KG1 (cell line): ENCODE measurements around the gene MLYCD.
"Not testable (repeated sequence)": the region's sequence is repeated elsewhere in the genome, so short reads cannot be mapped to it uniquely, and the experiment has no call there.

ENCODE experiments used
- DNase-seq: peaks from one replicate; lab custom pipeline; 2025; lab: John Stamatoyannopoulos, UW

The MLYCD gene

DNA sequence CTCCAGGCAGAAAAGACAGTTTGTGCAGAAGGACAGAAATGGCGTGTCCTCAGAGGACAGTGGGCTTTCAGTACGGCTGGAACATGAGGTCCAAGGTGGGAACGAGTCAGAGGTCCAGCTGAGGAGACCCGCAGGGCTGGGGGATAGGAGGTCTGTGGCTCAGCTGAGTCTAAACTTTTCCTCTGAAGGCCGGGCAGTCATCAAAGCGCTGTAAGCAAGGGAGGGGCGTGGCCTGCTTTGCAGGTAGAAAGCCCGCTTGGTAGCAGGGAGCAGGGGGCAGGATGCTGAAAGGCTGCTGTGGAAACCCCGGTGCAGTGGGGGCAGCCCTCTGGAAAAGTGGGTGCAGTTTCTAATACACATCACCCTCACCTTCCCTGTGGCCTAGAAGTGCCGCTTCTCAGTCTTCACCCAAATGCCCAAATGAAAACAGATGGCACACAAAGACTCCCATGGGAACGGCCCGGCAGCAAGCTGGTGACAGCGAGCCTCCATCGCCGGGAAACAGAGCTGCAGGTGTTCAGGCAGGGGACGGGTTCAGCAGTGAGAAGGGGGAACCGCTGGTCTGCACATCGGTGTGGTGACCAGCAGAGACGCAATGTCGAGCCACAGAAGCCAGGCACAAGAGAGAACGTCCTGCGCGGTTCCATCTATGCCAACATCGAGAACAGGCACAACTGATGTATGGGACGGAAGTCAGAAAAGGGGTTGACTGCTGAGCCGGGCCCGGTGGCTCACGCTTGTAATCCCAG, 41.9 kb downstream of the MLYCD start:
- no peak for DNase-seq

- DNase-seq, result not testable (repeated sequence)
Measured at GRCh38 chr16:83941546-83941945, 42.6 kb downstream of the MLYCD start.

GRCh38 chr16:83942074-83942473, 43.2 kb downstream of the MLYCD start:
- no peak for DNase-seq

DNA sequence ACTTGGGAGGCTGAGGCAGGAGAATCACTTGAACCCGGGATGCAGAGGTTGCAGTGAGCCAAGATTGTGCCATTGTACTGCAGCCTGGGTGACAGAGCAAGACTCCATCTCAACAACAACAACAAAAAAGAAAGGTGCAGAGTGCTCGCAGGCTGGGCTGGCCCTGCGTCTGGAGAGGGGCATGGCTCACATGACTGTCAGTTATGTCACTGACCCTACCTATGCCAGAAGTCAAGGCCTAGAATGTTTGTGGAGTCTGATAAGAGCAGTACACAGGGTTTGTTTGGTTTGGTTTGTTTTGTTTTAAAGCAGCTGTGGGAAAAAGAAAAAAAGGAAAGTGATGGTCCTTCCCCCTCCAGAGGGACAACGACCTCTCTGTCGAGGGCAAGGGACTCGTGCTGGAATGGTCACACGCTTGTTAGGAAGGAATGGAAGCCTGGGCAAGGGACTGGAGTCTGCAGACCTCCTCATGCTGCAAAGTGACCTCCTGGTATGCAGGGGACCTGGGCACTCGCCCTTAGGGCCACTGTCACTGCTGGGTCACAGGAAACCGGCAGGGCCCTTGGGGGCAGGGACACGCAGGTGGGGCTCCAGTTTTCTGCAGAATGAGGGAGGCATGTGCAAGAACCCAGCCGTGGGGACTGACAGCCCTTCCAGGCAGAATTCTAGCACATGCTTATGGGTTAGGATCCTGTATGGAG, 44.0 kb downstream of the MLYCD start:
- DNase-seq, result no peak

DNA sequence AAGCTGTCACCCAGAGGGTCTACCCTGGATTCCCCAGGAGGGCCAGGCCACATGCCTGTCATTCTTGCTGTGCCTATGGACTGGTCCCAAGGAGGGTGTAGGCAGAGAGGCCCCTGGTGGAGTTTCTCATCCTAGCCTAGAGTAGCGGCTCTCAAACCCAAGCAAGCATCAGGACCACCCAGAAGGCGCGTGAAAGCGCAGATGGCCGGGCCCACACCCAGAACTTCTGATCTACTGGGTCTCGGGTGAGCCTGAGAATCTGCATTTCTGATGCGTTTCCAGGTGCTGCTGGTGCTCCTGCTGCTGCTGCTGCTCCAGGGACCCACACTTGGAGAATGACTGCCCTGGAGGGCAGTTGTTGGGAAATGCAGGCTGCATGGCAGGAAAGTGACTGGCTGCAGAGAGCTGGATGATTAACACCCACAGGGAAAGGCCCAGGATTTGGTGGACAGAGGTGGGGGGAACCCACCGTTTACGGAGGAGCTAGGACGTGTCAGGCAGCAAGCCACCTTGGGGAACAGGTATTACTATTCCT, 44.7 kb downstream of the MLYCD start:
- DNase-seq, result no peak

DNA sequence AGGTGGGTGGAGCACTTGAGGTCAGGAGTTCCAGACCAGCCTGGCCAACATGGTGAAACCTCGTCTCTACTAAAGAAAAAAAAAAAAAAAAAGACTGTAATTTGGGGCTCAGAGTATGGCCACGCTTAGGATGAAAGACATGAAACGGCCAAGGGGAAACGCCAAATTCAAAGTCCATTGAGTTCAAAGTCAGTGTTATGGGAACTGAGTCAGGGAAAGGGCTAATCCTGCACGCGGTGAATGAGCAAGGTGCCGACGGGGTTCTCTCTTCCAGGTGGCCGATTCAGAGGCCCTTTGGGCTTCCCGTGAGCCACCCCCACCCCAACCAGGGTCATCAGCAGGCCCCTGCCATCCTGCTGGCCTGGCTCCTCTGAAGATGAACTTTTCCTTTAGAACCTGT, 46.7 kb downstream of the MLYCD start:
- no peak for DNase-seq

DNA sequence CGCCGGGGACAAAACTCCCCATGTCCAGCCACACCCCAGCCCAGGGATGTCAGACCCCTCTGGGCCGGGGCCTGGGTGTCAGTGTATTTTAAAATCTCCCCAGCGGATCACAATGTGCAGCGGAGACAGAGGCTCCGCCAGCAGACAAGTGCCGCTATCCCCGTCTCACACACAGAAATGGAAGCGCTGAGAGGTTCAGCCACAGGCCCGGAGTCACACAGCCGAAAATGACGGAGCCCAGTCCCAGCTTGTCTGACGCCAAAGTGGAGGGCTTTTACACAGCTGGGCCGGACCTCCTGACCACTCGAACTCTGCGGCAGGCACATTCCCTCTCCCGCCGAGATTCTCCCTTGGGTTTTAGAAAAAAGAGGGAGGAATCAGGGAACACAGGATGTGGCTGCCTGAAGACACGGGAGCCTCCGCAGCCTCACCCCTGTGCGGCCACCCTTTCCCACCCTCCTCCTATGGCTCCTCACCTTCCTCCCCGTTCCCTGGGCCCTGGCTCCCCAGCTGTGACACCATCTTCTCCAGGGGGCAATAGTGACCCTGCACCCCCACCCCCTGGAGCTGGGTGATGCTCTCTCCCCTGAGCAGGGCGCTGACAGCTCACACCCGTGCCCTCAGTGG, 47.4 kb downstream of the MLYCD start:
- no peak for DNase-seq

DNA sequence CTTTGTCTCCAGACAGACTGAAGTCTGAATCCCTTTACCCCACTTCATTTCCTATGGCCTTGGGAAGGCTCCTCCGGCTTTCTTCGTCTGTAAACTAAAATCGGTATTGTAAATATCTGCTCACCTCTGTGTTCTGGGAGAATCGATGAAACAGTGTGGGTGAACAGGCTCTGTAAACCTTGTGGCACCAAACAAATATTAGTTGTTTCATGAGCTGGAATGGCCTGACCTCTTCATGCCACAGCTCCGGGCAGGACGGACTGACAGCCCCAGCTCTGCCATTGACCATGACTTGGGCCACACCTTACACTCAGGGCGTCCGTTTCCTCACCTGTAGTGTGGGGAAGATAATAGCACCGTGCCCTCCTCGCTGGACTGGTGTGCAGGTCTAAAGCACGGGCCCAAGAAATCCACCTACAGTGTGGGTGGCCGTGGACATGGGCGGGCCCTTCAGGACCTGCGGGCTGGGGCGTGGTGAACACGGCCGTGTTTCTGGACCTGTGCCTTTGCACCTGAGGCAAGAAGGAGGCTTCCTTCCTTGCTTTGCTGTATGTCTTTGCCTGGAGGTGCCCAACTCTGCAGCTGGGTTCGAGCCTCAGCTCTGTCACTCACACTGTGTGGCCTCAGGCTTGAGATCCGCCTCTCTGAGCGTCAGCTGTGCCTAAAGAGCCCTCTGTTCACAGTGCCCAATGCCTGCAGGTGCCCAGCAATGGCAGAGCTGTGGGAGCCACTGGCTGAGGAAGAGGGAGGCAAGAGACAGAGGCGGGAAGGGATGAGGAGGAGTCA, 48.1 kb downstream of the MLYCD start:
- DNase-seq, result no peak

GRCh38 chr16:83947642-83948234, 48.8 kb downstream of the MLYCD start:
- no peak for DNase-seq

DNA sequence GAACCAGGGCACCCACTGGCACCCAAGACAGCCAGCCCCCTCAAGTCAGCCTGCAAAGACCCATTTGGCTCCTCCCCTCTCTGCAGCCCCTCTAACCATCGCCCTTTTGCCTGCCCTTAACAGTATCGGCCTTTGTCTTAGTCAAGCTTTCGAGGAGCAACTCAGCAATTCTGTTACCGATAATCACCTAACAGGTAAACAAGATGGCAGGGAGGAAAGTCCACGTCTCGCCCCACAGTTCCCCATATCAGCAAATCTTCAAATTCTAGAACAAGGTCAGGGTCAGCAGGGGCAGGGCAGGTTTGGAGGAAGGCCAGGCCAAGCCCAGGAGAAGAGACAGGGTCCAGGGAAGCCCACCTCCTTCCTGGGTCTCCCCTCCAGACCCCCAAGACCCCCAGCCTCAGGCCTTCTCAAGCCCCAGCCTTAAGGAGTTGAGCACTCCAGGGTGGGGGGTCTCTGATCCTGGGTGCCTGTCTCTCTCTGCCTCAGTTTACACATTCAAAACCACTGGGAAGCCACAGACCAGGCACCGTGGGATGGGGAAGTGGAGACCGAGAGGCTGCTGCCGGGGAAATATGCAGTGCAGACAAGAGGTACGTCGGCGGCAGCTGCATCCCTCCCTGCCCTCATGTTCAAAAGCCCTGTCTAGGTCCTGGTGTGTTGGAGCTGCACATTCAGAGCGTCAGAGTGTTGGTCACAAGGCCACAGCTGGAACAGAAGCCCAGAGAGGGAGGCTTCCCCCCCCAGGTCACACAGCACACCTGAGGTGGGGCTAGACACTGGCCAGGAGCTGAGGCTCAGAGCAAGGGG, 50.2 kb downstream of the MLYCD start:
- no peak for DNase-seq

DNA sequence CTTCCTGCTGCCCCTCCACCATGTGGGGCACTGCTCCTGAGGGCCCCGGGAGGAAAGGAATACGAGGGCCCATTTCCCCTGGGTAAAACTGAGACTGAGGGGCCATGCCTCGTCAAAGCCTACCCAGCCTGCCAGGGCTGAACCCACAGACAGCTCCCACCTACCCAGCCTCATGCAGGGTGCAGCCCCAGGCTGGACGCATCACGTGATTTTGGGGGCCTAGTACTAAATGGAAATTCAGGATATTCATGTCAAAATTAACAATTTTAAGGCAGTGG, 50.7 kb downstream of the MLYCD start:
- no peak for DNase-seq

DNA sequence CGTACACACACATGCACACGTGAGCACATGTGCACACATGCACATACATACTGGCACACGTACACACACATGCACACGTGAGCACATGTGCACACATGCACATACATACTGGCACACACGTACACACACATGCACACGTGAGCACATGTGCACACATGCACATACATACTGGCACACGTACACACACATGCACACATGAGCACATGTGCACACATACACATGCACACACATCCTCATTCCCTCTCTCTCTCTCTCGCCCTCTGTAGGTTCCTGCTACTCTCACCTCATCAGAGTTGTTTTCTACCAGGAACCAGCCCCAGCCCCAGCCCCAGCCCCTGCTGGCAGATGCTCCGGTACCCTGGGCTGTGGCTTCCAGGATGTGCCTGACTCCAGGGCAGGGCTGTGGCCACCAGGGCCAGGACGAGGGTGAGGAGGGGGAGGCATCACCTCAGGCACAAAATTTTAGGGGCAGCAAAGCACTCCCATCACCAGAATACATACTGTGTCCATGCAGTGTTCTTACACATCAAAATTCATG, 52.0 kb downstream of the MLYCD start:
- not testable (repeated sequence) for DNase-seq

GRCh38 chr16:83951544-83951943, 52.6 kb downstream of the MLYCD start:
- no peak for DNase-seq

DNA sequence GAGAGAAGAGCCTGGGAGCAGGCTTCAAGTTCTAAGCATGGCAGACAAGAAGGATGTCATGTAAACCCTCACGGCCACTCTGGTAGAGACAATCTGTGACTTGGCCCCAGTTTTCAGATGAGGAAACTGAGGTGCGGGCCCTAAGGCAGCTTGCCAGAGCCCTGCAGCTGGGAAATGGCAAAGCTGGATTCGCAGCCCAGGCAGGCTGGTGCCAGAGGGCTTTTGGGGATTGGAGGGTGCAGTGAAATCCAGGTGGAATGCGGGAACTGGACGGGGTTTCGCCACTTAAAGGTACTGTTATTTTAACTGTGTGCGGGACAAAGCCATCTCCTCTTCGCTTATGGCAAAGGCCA, 53.6 kb downstream of the MLYCD start:
- no peak for DNase-seq

- peak; percentile 35 for DNase-seq
Measured at GRCh38 chr16:83952940-83953795, 54.3 kb downstream of the MLYCD start, which contains the start of gene OSGIN1. OSGIN1 (plus strand) TSS chr16:83953240; CDS start chr16:83957672, 4,432 bp downstream.

DNA sequence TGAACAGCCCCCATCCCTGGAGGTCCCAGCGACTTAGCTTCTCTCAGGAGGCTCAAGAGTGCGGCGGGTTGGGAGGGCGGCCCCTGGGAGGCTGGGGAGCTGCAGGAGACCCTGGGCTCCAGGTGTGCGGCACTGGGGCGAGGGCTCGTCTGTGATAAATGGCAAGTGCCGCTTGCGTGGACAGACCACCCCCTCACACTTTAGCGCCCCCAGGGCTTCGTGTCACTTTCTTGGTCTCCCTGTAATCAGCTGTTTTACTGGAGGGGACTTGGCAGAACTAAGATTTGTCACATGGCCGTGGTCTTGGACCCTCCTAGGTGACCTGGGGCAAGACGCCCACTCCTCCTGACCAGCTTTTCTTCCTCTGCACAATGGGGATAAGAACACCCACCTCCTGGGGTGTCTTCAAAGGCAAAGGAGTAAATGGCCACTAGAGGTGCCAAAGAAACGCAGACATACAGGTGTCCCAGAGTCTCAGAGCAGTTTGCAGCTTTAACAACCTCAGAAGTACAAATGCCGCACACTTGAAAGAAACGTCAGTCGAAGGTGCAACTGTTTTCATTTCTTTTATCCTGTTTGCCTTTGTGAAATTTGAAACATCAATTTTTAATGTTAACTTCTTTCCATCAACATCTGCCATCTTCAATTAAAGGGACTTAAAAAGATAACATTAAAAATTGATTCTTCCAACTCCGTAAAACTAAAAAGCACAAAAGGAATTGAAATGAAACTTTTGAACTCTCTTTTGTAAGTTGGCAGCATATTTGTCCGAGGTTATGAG, 55.1 kb downstream of the MLYCD start:
- peak; percentile 23 for DNase-seq

- DNase-seq, result no peak
Measured at GRCh38 chr16:83954577-83955016, 55.7 kb downstream of the MLYCD start.

DNA sequence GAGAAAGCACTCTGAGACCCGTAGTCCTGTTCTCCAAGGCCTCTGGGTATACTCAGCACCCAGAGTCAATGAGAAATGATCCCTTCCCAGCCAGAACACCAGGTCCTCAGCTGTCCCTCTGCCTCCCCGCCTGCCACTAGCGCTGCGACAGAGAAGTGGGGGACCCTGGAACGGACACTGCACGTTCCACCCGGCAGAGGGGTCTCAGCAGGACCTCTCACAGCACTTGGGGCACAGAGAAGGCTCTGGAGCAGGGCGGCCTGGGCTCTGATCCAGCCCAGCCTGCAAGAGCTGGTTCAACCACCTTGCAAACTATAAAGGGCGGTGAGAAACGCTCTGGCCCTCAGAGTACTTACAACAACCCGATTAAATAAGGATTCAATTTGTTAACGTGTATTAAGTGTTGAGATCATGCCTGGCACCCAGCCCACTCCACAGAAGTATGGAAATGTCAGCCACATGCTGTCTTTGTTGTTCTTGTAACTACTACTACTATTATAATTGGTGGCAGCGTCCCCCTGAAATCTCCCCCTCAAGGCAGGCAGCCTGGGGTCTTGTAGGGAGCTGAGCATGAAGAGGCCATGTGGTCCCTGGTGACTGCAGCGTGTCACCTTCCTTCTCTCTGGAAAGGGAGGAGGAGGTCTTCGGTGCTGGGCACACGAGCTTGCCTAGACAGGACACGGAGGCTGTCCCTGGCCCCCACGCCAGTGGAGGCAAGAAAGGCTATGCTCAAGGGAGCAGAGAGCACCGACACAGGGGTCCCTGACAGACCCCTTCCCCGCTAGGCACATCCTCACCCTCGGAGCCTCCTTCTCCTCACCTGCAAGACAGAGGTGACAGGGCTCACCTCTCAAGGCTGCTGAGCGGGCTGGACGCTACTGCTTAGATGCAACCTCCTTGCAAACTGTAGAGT, 56.6 kb downstream of the MLYCD start:
- no peak for DNase-seq
